H1 (cell line): ENCODE data around the gene CASS4. TPM values are rescaled to one million over a fixed set of nuclear protein-coding genes. Genes with fewer than 3 reads are reported as not detected.

Experiments used
- CTCF ChIA-PET: fragments of 300-600 bp; sonication (Branson Sonifier 250); formaldehyde crosslinking; loops from one replicate; lab custom pipeline; 2021; ENCODE audit not compliant: partially characterized antibody; lab: Charles Lee
- POLR2A ChIA-PET: fragments of 300-600 bp; sonication (Branson Sonifier 250); formaldehyde crosslinking; loops from one replicate; lab custom pipeline; 2021; ENCODE audit warnings: inconsistent platforms; ENCODE audit not compliant: partially characterized antibody; lab: Charles Lee
- DNase-seq, 2 experiments: peaks; one replicate each; pipeline versions ENCODE4 v3.0.0 to v3.0.0-alpha.2; 2010 to 2022; ENCODE audit warnings: low spot score in 2 of 2, low read depth in 1 of 2, mixed read lengths in 1 of 2
- FAIRE-seq: peaks from 2 replicates; lab custom pipeline; 2011; peaks lifted over from hg19 to GRCh38; lab: Jason Lieb, UNC
- H2AFZ ChIP-seq: 2 replicates; pipeline ENCODE4 v1.8.1; 2012; ENCODE audit warnings: low read length, inconsistent platforms
- H2AK5ac ChIP-seq: 2 replicates; pipeline ENCODE4 v1.6.1; 2013; ENCODE audit warnings: low read depth, low read length
- H2BK120ac ChIP-seq: replicated peaks from 2 replicates; pipeline ENCODE3; 2013; ENCODE audit warnings: low read depth, low read length, inconsistent platforms
- H2BK12ac ChIP-seq: 2 replicates; pipeline ENCODE4 v1.6.1; 2013; ENCODE audit warnings: low read depth, low read length
- H2BK15ac ChIP-seq: 2 replicates; pipeline ENCODE4 v1.6.1; 2013; ENCODE audit warnings: low read length
- H2BK20ac ChIP-seq: 2 replicates; pipeline ENCODE4 v1.6.1; 2013; ENCODE audit warnings: low read length
- H2BK5ac ChIP-seq: 2 replicates; pipeline ENCODE4 v1.6.1; 2013; ENCODE audit warnings: low read depth, low read length
- H3K14ac ChIP-seq: 2 replicates; pipeline ENCODE4 v1.6.1; 2013; ENCODE audit warnings: inconsistent platforms; ENCODE audit not compliant: insufficient read length
- H3K18ac ChIP-seq: 2 replicates; pipeline ENCODE4 v1.6.1; 2013; ENCODE audit warnings: low read length; ENCODE audit errors: extremely low read depth
- H3K23ac ChIP-seq: 2 replicates; pipeline ENCODE4 v1.6.1; 2013; ENCODE audit warnings: inconsistent platforms; ENCODE audit not compliant: insufficient read length
- H3K23me2 ChIP-seq: 2 replicates; pipeline ENCODE4 v1.6.1; 2013; ENCODE audit warnings: low read depth, low read length
- H3K27ac ChIP-seq: 2 replicates; pipeline ENCODE4 v1.6.1; 2011; ENCODE audit warnings: low read depth, low read length, inconsistent platforms
- H3K27me3 ChIP-seq, 4 experiments: replicated peaks in 1 of 4; 1 replicate in 1 of 4; 2 replicates in 3 of 4; pipeline versions ENCODE4 v1.6.1 to v1.8.1; 2011 to 2013; ENCODE audit warnings: low read length in 3 of 4, mild to moderate bottlenecking in 3 of 4, inconsistent platforms in 2 of 4, mixed read lengths in 2 of 4, moderate library complexity in 1 of 4; ENCODE audit not compliant: control insufficient read depth in 3 of 4, insufficient read depth in 3 of 4; ENCODE audit errors: extremely low read depth in 1 of 4
- H3K36me3 ChIP-seq, 4 experiments: 2 replicates each; pipeline versions ENCODE4 v1.6.1 to v1.8.1; 2011 to 2013; ENCODE audit warnings: mild to moderate bottlenecking in 4 of 4, low read length in 3 of 4, moderate library complexity in 2 of 4, control low read depth in 1 of 4, inconsistent platforms in 1 of 4; ENCODE audit not compliant: insufficient read depth in 4 of 4, control insufficient read depth in 2 of 4
- H3K4ac ChIP-seq: replicated peaks from 2 replicates; pipeline ENCODE3; 2013; ENCODE audit warnings: low read length, low read depth, mixed read lengths, inconsistent platforms; ENCODE audit not compliant: insufficient read length
- H3K4me1 ChIP-seq, 4 experiments: replicated peaks in 1 of 4; 1 replicate in 1 of 4; 2 replicates in 3 of 4; pipeline versions ENCODE4 v1.6.1 to v1.8.1; 2011 to 2013; ENCODE audit warnings: low read length in 3 of 4, inconsistent platforms in 2 of 4, mixed read lengths in 1 of 4; ENCODE audit not compliant: insufficient read depth in 4 of 4, control insufficient read depth in 3 of 4
- H3K4me2 ChIP-seq, 2 experiments: 2 replicates each; pipeline versions ENCODE4 v1.6.1 to v1.8.1; 2011 to 2013; ENCODE audit warnings: low read depth in 2 of 2, low read length in 2 of 2, control low read depth in 1 of 2, inconsistent platforms in 1 of 2, mild to moderate bottlenecking in 1 of 2; ENCODE audit not compliant: insufficient read depth in 1 of 2
- H3K4me3 ChIP-seq, 4 experiments: fragments of 200-600, 300-600 bp in 1 of 4; sonication (generic), shearing (Covaris generic), sonication (Bioruptor Twin) in 1 of 4; 2 replicates each; pipeline versions ENCODE4 v1.5.1 to v1.8.1; 2011 to 2016; ENCODE audit warnings: low read length in 4 of 4, low read depth in 3 of 4, control low read depth in 2 of 4, inconsistent platforms in 2 of 4, mild to moderate bottlenecking in 2 of 4, mixed read lengths in 1 of 4, moderate library complexity in 1 of 4; ENCODE audit not compliant: insufficient read depth in 2 of 4; ENCODE audit errors: extremely low read depth in 1 of 4
- H3K56ac ChIP-seq: replicated peaks from 2 replicates; pipeline ENCODE3; 2013; ENCODE audit warnings: low read depth, mild to moderate bottlenecking, mixed read lengths, low read length, inconsistent platforms; ENCODE audit not compliant: insufficient read length
- H3K79me1 ChIP-seq: 2 replicates; pipeline ENCODE4 v1.6.1; 2013; ENCODE audit warnings: low read depth, low read length, control low read depth
- H3K79me2 ChIP-seq, 2 experiments: 2 replicates each; pipeline versions ENCODE4 v1.6.1 to v1.8.1; 2012 to 2013; ENCODE audit warnings: low read length in 2 of 2, mild to moderate bottlenecking in 2 of 2, inconsistent platforms in 1 of 2; ENCODE audit not compliant: insufficient read depth in 2 of 2, control insufficient read depth in 1 of 2
- H3K9ac ChIP-seq, 4 experiments: replicated peaks in 1 of 4; 1 replicate in 1 of 4; 2 replicates in 3 of 4; pipeline versions ENCODE4 v1.6.1 to v1.8.1; 2011 to 2013; ENCODE audit warnings: low read depth in 3 of 4, low read length in 3 of 4, control low read depth in 2 of 4, mild to moderate bottlenecking in 2 of 4, moderate library complexity in 2 of 4, inconsistent platforms in 1 of 4; ENCODE audit errors: extremely low read depth in 1 of 4
- H3K9me3 ChIP-seq, 2 experiments: 2 replicates each; pipeline versions ENCODE4 v1.6.1 to v1.8.1; 2012 to 2013; ENCODE audit warnings: mild to moderate bottlenecking in 2 of 2, moderate library complexity in 2 of 2, control low read depth in 1 of 2, inconsistent platforms in 1 of 2, low read depth in 1 of 2, low read length in 1 of 2, mixed read lengths in 1 of 2; ENCODE audit not compliant: insufficient read depth in 2 of 2
- H4K20me1 ChIP-seq, 2 experiments: replicated peaks in 1 of 2; 2 replicates each; pipeline versions ENCODE3 to v1.8.1; 2011 to 2013; ENCODE audit warnings: inconsistent platforms in 2 of 2, low read length in 2 of 2, mild to moderate bottlenecking in 1 of 2; ENCODE audit not compliant: insufficient read depth in 2 of 2, control insufficient read depth in 1 of 2
- H4K5ac ChIP-seq: 2 replicates; pipeline ENCODE4 v1.6.1; 2013; ENCODE audit warnings: low read length, low read depth, mixed read lengths, inconsistent platforms; ENCODE audit not compliant: insufficient read length
- H4K8ac ChIP-seq: 2 replicates; pipeline ENCODE4 v1.8.0; 2013; ENCODE audit warnings: mild to moderate bottlenecking, moderate library complexity, low read length, inconsistent platforms; ENCODE audit not compliant: insufficient read depth; ENCODE audit errors: extremely low read depth
- H4K91ac ChIP-seq: replicated peaks from 2 replicates; pipeline ENCODE3; 2013; ENCODE audit warnings: low read length, mixed read lengths, inconsistent platforms; ENCODE audit not compliant: insufficient read length
- NRF1 ChIP-seq: IDR thresholded peaks from 2 replicates; pipeline ENCODE4 v1.6.1; 2011; ENCODE audit warnings: mild to moderate bottlenecking, low read depth, low read length, improper control_type of control experiment
- POLR2AphosphoS5 ChIP-seq: IDR thresholded peaks from 2 replicates; pipeline ENCODE4 v1.6.1; 2011; ENCODE audit warnings: low read depth, low read length
- WGBS, 2 experiments: shearing (Covaris generic) in 1 of 2; methylation state at CpG; one replicate each; pipeline versions ENCODE4 v1.1.6 to v1.1.7; 2013 to 2015; ENCODE audit warnings: low lambda C conversion rate in 2 of 2, mixed read lengths in 2 of 2, inconsistent platforms in 1 of 2, low coverage in 1 of 2, missing lambda C conversion rate in 1 of 2; ENCODE audit not compliant: insufficient replicate concordance in 2 of 2, insufficient coverage in 1 of 2, insufficient read length in 1 of 2; ENCODE audit errors: extremely low coverage in 1 of 2, missing lambda C conversion rate in 1 of 2; 5-methylcytosine and 5-hydroxymethylcytosine counted together
- polyA plus RNA-seq, 7 experiments: library from polyadenylated mRNA; depleted of rRNA in 3 of 7; stranded (reverse) in 5 of 7; unstranded in 2 of 7; fragments of >200 nt in 5 of 7; fragments of 200-250 nt in 2 of 7; gene quantifications; 1 replicate in 5 of 7; 2 replicates in 1 of 7; 4 replicates in 1 of 7; pipeline versions ENCODE4 v1.2.1 to v1.2.3, GENCODE V29; 2011 to 2013; ENCODE audit warnings: missing spikeins in 2 of 7, mixed read lengths in 2 of 7
- total RNA-seq: library from RNA; stranded (reverse); fragmentation: NEBNext Ultra II Directional; extraction: Animal tissue kit (Norgen Biotek cat#: 25700); gene quantifications from 2 replicates; pipeline ENCODE4 v1.2.1, GENCODE V29; 2021

Gene CASS4
- total and polyA plus RNA-seq, 2 of the 8 experiments (the other 6 are each of a cell fraction or from before 2014, with no cell fraction given), result not detected

DNA sequence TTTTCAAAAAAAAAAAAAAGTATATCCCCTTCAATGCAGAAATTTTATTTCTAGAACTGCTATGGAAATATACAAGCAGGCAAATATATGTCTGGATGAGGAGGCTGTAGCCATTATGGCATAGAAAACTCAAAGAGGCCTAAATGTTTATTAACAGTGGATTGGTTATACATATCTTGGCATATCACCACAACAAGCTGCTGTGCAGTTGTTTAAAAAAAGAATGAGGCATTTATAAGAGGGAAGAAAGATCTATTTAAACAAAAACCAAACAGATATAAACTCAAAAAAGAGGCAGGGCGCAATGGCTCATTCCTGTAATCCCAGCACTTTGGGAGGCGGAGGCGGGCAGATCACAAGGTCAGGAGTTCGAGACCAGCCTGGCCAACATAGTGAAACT lies 26.2 kb downstream of the CASS4 start:
- Histone ChIP-seq H3K4me3 (no peak overlapping the region), H2BK120ac (no peak overlapping the region), H2BK5ac (no peak overlapping the region), H3K23me2 (no peaks in the 10 kb centered on the region), H3K36me3 (no peaks in the 10 kb centered on the region), H3K23ac (no peak overlapping the region), H2AFZ (no peak overlapping the region), H4K20me1 (no peaks in the 10 kb centered on the region), H2BK20ac (no peak overlapping the region), H3K9ac (no peak overlapping the region), H2BK15ac (no peak overlapping the region), H4K8ac (no peak overlapping the region), H3K27me3 (no peaks in the 10 kb centered on the region; a peak in 1 of 7 replicates), H3K4ac (no peak overlapping the region), H3K79me2 (no peaks in the 10 kb centered on the region), H3K4me2 (no peak overlapping the region), H4K91ac (no peak overlapping the region), H3K14ac (no peak overlapping the region), H3K27ac (no peak overlapping the region), H3K56ac (no peak overlapping the region), H3K4me1 (no peaks in the 10 kb centered on the region), H3K79me1 (no peaks in the 10 kb centered on the region), H2BK12ac (no peak overlapping the region), H2AK5ac (no peak overlapping the region), H4K5ac (no peak overlapping the region), H3K9me3 (no peaks in the 10 kb centered on the region), H3K18ac (no peak overlapping the region)
- CTCF ChIA-PET, result interaction anchor here (1.2 kb wide), 1 partner anchor 363 kb away, joined by 4 read pairs; no protein-coding TSS in a partner anchor
- POLR2A ChIA-PET, result no interaction called here
- no peak for FAIRE-seq
- TF ChIP-seq NRF1 (no peak), POLR2AphosphoS5 (no peak)
- WGBS, 2 experiments, result 87% methylated on average over 4 of the region's 4 CpGs; no CpG with 5 or more reads in 1 of the 2 experiments
- no peak for DNase-seq
